Psoas muscle (tissue), 8 donors: ENCODE results near the gene RASL11B. TPM values are rescaled to one million over a fixed set of nuclear protein-coding genes. Genes with fewer than 3 reads are reported as not detected.

ENCODE experiments used
- ATAC-seq, 4 donors: fragments of 200-7000 bp; cut with Tn5 transposase; one replicate each; pipeline ENCODE4 v1.9.1; 2020; ENCODE audit warnings: moderate library complexity in 3 of 4, mild to moderate bottlenecking in 2 of 4
- DNase-seq, 2 donors: peaks; one replicate each; pipeline ENCODE4 v3.0.0-alpha.2; 2020
- H3K27ac ChIP-seq: fragments of 200-600 bp; one replicate; pipeline ENCODE4 v1.8.0; 2022
- H3K27me3 ChIP-seq, 3 donors: fragments of 200-600 bp in 1 of 3; one replicate each; pipeline versions ENCODE4 v1.6.1 to v1.8.0; 2013 to 2022; ENCODE audit warnings: low read length in 2 of 3, mild to moderate bottlenecking in 2 of 3, moderate library complexity in 1 of 3; ENCODE audit not compliant: insufficient read depth in 3 of 3
- H3K36me3 ChIP-seq, 2 donors: fragments of 200-600 bp in 1 of 2; one replicate each; pipeline versions ENCODE4 v1.6.1 to v1.8.0; 2013 to 2022; ENCODE audit warnings: low read depth in 1 of 2, mild to moderate bottlenecking in 1 of 2, moderate library complexity in 1 of 2; ENCODE audit not compliant: insufficient read depth in 1 of 2
- H3K4me1 ChIP-seq: fragments of 200-600 bp; one replicate; pipeline ENCODE4 v1.8.0; 2022
- H3K4me3 ChIP-seq: fragments of 200-600 bp; one replicate; pipeline ENCODE4 v1.8.0; 2022; ENCODE audit warnings: mild to moderate bottlenecking
- H3K9me3 ChIP-seq: fragments of 200-600 bp; one replicate; pipeline ENCODE4 v1.8.0; 2022
- WGBS, 3 donors: extraction: QIAGEN DNeasy Blood & Tissue Kit; methylation state at CpG; one replicate each; pipeline versions ENCODE4 v1.1.6 to v1.1.7; 2013; 5-methylcytosine and 5-hydroxymethylcytosine counted together
- intact Hi-C, 2 donors: fragments of 100-400 bp; cut with DNase I; formaldehyde crosslinking; loops; one replicate each; pipeline versions ENCODE4 v1.11.0 to v1.14.2; 2022
- polyA plus RNA-seq, 3 donors: library from polyadenylated mRNA; stranded (reverse); fragments of 200-250 nt; gene quantifications; one replicate each; pipeline ENCODE4 v1.2.3, GENCODE V29; 2013
- total RNA-seq, 4 donors: library from RNA; stranded (reverse); fragmentation: NEBNext Ultra II Directional in 2 of 4; extraction: Animal tissue kit (Norgen Biotek cat#: 25700) in 2 of 4; gene quantifications; one replicate each; pipeline versions ENCODE4 v1.2.1 to v1.2.4, GENCODE V29; 2021 to 2023
- TF ChIP-seq, protein P1 (sequence below): fragments of 200-600 bp; IDR thresholded peaks from one replicate; pipeline ENCODE4 v1.8.0; 2022; ENCODE audit warnings: antibody characterized with exemption
- donor health status: healthy with polysubstance abuse.
- donor health status: DM: no; HTN: no; CAD: no; lungs with moderate emphysema.
- donor health status: Bipolar disorder and iron deficiency.
- donor health status: healthy.
- donor health status: DM: yes; HTN: yes; CAD: no.
- donor health status: DM: no; HTN: no; CAD: no.
- donor health status: DM: no; HTN: no; CAD: no.
- donor health status: DM: yes; HTN: yes; CAD: no.

RASL11B gene
- total and polyA plus RNA-seq, 7 donors = 0.08 to 1.8 (median 0.33) TPM; not detected in 1

DNA sequence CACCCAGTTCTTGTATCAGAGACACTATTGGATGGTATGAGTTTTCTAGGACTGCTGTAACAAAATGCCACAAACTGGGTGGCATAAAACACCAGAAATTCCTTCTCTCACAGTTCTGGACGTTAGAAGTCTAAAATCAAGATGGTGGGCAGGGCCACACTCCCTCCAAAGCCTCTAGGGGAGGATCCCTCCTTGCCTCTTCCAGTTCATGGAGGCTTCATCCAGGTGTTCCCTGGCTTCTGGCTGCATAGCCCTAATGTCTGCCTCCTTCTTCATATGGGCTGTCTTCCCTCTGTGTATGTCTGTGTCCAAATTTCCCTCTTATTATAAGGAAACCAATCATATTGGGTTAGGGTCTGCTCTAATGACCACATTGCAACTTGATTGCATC is 38.4 kb upstream of the RASL11B start:
- intact Hi-C loops = no loop called here
- Histone ChIP-seq H3K9me3 (no peaks in the 10 kb centered on the region), H3K27me3 (no peaks in the 10 kb centered on the region), H3K36me3 (no peaks in the 10 kb centered on the region), H3K27ac (no peak overlapping the region), H3K4me3 (no peak overlapping the region), H3K4me1 (peaks cover 18% of the 10 kb centered on the region)
- TF ChIP-seq, protein P1, sequence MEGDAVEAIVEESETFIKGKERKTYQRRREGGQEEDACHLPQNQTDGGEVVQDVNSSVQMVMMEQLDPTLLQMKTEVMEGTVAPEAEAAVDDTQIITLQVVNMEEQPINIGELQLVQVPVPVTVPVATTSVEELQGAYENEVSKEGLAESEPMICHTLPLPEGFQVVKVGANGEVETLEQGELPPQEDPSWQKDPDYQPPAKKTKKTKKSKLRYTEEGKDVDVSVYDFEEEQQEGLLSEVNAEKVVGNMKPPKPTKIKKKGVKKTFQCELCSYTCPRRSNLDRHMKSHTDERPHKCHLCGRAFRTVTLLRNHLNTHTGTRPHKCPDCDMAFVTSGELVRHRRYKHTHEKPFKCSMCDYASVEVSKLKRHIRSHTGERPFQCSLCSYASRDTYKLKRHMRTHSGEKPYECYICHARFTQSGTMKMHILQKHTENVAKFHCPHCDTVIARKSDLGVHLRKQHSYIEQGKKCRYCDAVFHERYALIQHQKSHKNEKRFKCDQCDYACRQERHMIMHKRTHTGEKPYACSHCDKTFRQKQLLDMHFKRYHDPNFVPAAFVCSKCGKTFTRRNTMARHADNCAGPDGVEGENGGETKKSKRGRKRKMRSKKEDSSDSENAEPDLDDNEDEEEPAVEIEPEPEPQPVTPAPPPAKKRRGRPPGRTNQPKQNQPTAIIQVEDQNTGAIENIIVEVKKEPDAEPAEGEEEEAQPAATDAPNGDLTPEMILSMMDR = no peak
- DNase-seq (no peak), ATAC-seq (no peak)
- WGBS, 3 donors = 74 to 89% (median 78%) methylated on average over 1 of the region's 1 CpG

DNA sequence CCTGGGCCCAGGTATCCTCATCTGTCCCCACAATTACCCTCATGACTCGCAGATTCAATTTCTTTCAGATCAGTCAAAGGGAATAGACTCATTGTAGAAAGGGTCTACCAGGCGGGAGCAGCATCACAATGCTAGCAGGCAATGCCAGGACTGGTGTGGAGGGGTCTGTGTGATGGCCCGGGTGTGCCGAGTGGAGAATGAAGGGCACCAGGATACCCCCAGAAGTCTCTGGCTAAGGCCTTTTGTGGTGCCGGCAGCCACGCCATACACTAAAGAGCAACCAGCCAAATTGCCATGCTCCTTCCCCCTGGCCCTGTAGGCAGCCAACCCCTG is 37.9 kb upstream of the RASL11B start:
- Histone ChIP-seq H3K4me3 (no peak overlapping the region), H3K27me3 (no peaks in the 10 kb centered on the region), H3K36me3 (no peaks in the 10 kb centered on the region), H3K4me1 (peaks cover 18% of the 10 kb centered on the region), H3K9me3 (no peaks in the 10 kb centered on the region), H3K27ac (peak overlapping the region; percentile 73)
- TF ChIP-seq, protein P1 = no peak
- WGBS, 3 donors = 49 to 72% (median 57%) methylated on average over 6 of the region's 6 CpGs
- intact Hi-C loops = no loop called here
- DNase-seq (peak in 1 of 2 donors; percentile 63), ATAC-seq (no peak)

DNA sequence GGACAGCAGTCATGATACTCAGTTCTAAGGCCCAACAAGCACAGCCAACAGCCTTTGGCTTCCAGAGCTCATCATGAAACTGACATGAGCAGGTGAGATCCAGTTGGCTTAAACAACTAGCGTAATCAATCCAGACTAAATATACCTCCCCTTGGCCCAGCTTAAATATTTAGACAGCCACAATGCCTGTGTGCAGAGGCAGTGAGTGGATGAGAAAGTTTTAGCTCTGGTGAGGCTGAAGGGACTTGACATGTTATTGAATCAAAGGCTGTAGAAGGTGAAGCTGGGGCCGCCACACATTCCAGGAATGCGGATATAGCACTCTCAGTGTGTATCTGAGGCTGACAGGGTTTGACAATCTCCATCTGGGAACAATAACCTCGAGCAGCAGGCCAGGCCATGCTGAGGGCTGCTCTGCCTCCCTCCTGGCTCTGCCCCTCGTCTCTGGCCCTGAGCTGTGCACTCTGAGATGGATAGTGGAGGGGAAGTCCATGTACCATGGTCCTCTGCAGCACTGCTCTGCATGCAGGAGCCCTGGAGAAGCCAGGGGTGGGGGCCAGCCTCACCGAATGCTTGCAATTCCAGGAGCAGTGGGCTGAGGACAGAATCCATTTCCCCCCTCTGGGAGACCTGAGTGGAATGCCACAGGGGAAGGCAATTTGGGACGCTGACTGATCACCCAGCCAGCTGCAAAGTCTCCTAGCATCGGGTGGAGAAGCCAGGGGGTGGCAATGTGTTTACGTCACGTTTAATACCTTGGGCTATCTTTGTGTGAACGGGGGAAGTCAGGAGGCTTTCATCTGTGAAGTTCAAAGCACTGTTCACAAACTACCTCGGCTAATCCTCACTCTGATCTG is 37.3 kb upstream of the RASL11B start:
- Histone ChIP-seq H3K27ac (peak overlapping the region; percentile 73), H3K4me1 (peaks cover 18% of the 10 kb centered on the region), H3K27me3 (no peaks in the 10 kb centered on the region), H3K9me3 (no peaks in the 10 kb centered on the region), H3K4me3 (no peak overlapping the region), H3K36me3 (no peaks in the 10 kb centered on the region)
- 25 to 30% (median 28%) methylated on average over 12 of the region's 12 CpGs for WGBS, 3 donors
- intact Hi-C loops = no loop called here
- ATAC-seq (peak; percentile 87 to 97 (median 92)), DNase-seq (no peak)
- TF ChIP-seq, protein P1 = no peak

DNA sequence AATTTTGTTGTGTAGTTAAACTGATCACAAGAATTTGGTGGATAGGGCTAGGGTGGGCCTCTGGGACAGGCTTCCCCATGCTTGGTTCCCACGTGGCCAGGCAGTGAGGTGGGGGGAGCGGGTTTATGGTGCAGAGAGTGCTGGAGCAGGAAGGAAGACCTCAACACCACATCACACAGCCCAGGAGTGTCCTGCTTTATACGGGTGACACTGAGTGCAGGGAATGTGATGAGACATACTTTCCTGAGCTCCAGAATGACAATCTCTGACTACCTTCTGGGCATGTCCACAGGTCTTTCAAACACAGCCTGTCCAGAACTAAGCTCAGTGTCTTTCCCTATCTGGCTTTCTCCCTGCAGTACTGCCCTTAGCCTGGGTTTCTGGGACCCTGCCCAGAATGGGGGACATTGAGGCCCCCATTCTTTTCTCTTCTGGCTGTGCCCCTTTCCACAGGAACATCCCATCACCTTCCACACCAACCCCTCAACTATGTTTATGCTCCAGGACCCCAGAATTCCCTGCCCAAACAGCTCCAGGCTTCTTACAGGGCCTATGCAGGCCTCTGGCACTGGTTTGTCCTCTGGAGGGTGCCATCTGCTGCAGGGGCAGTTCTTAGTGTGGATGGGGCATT is 36.5 kb upstream of the RASL11B start:
- Histone ChIP-seq H3K36me3 (no peaks in the 10 kb centered on the region), H3K4me1 (peaks cover 18% of the 10 kb centered on the region), H3K27me3 (no peaks in the 10 kb centered on the region), H3K27ac (peak overlapping the region; percentile 73), H3K4me3 (no peak overlapping the region), H3K9me3 (no peaks in the 10 kb centered on the region)
- TF ChIP-seq, protein P1 = no peak
- 37 to 45% (median 42%) methylated on average over 3 of the region's 3 CpGs for WGBS, 3 donors
- no peak for DNase-seq
- peak; percentile 73 to 84 (median 81) for ATAC-seq
- intact Hi-C loops = no loop called here
